Upper lobe of left lung (tissue), 6 donors: ENCODE results near the gene ACOT8. TPM values are rescaled to one million over a fixed set of nuclear protein-coding genes. Genes with fewer than 3 reads are reported as not detected.
A peak's percentile ranks its signal among the peaks of the same experiment; 100 is the strongest.

Experiments used
- ATAC-seq, 2 donors: fragments of 200-7000 bp; cut with Tn5 transposase; one replicate each; pipeline ENCODE4 v1.9.1; 2022; ENCODE audit warnings: mild to moderate bottlenecking in 2 of 2, moderate library complexity in 2 of 2; ENCODE audit not compliant: low FRiP score in 2 of 2
- DNase-seq, 2 donors: peaks; one replicate each; pipeline ENCODE4 v3.0.0-alpha.2; 2019 to 2020
- H3K27ac ChIP-seq, 4 donors: fragments of 200-600 bp; sonication (generic); one replicate each; pipeline ENCODE4 v1.5.1; 2016 to 2019
- H3K27me3 ChIP-seq, 4 donors: fragments of 200-600 bp; sonication (generic); one replicate each; pipeline ENCODE4 v1.5.1; 2017 to 2019
- H3K36me3 ChIP-seq, 4 donors: fragments of 200-600 bp; sonication (generic); one replicate each; pipeline ENCODE4 v1.5.1; 2016 to 2019
- H3K4me1 ChIP-seq, 4 donors: fragments of 200-600 bp; sonication (generic); one replicate each; pipeline ENCODE4 v1.5.1; 2018 to 2019
- H3K4me3 ChIP-seq, 4 donors: fragments of 200-600 bp; sonication (generic); one replicate each; pipeline ENCODE4 v1.5.1; 2017 to 2019; ENCODE audit warnings: mild to moderate bottlenecking in 2 of 4, moderate library complexity in 1 of 4
- H3K9me3 ChIP-seq, 4 donors: fragments of 200-600 bp; sonication (generic); one replicate each; pipeline ENCODE4 v1.5.1; 2018 to 2019
- CTCF ChIP-seq, 6 experiments: fragments of 450-650 bp in 4 of 6; fragments of 200-600 bp in 2 of 6; sonication (generic) in 2 of 6; IDR thresholded peaks; one replicate each; pipeline ENCODE4 v1.5.1; 2016 to 2019; ENCODE audit warnings: antibody characterized with exemption in 6 of 6
- EP300 ChIP-seq, 4 donors: sonication (generic); formaldehyde crosslinking; IDR thresholded peaks; one replicate each; pipeline ENCODE4 v1.5.1; 2017; ENCODE audit warnings: antibody characterized with exemption in 4 of 4, control low read depth in 2 of 4
- POLR2A ChIP-seq, 4 donors: fragments of 450-650 bp; IDR thresholded peaks; one replicate each; pipeline ENCODE4 v1.5.1; 2016 to 2017; ENCODE audit warnings: antibody characterized with exemption in 4 of 4, mild to moderate bottlenecking in 2 of 4
- POLR2AphosphoS5 ChIP-seq, 2 donors: sonication (generic); formaldehyde crosslinking; IDR thresholded peaks; one replicate each; pipeline ENCODE4 v1.5.1; 2017; ENCODE audit warnings: antibody characterized with exemption in 2 of 2
- WGBS, 2 donors: methylation state at CpG; one replicate each; pipeline ENCODE4 v1.1.5; 2017 to 2018; 5-methylcytosine and 5-hydroxymethylcytosine counted together
- total RNA-seq, 6 donors: library from RNA; depleted of rRNA in 4 of 6; stranded (reverse); fragments of >200 nt in 4 of 6; gene quantifications; one replicate each; pipeline versions ENCODE4 v1.1.0 to v1.2.1, GENCODE V29; 2016 to 2021
- donor health status: DM: no; HTN: no; CAD: no; lungs with moderate emphysema.
- donor health status: DM: no; HTN: yes; CAD: no; lungs with severe emphysema.

ACOT8 gene
- total RNA-seq, 6 donors from 2014 or later = 23.9 to 46.8 (median 31.5) TPM

DNA sequence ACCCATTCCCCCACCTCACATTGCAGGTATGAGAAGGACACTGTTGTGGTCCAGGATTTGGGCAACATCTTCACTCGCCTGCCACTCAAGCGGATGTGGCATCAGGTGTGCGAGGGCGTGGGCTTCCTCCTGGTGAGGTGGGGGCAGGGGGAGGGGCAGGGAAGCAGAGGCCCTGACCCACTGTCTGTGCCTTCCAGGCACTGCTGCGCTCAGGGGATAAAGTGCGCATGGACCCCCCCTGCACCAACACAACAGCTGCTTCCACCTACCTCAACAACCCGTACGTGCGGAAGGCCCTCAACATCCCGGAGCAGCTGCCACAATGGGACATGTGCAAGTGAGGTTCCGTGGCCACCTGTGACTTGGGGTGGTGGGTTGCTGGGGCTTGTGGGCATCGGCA, 37.6 kb upstream of the ACOT8 start:
- Histone ChIP-seq H3K27me3 (no peaks in the 10 kb centered on the region), H3K27ac (no peak overlapping the region), H3K36me3 (peaks cover 19 to 69% (median 63%) of the 10 kb centered on the region in 4 donors), H3K4me3 (no peak overlapping the region), H3K9me3 (no peaks in the 10 kb centered on the region), H3K4me1 (peaks cover 18 to 33% (median 26%) of the 10 kb centered on the region in 4 donors)
- TF ChIP-seq EP300 (IDR thresholded peaks at IDR 0.05) = no peak
- TF ChIP-seq CTCF (IDR thresholded peaks at IDR 0.05) = no peak
- TF ChIP-seq POLR2A (IDR thresholded peaks at IDR 0.05) = peak in 1 of 4 donors; percentile 45
- DNase-seq (no peak), ATAC-seq (no peak)
- 89% methylated on average over 7 to 12 of the region's 12 CpGs for WGBS, 2 donors

DNA sequence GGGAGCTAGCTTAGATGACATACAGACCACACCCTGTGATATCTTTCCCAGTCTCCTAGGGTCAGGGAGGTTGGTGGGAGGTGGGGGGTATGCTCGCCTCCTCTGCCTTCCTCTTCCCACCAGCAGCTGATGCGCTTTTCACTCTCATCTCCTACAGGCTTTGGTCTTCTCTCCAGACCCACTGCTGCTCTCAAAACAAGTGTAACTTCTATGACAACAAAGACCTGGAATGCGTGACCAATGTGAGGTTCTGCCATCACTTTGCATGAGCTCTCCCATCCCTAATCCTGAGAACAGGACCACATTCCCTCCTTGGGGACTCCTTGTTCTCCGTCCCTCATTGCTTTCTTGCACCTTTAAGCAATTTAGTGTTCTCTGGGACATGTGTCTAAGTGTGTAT, 36.6 kb upstream of the ACOT8 start:
- WGBS, 2 donors = 91 to 96% methylated on average over 4 of the region's 4 CpGs

DNA sequence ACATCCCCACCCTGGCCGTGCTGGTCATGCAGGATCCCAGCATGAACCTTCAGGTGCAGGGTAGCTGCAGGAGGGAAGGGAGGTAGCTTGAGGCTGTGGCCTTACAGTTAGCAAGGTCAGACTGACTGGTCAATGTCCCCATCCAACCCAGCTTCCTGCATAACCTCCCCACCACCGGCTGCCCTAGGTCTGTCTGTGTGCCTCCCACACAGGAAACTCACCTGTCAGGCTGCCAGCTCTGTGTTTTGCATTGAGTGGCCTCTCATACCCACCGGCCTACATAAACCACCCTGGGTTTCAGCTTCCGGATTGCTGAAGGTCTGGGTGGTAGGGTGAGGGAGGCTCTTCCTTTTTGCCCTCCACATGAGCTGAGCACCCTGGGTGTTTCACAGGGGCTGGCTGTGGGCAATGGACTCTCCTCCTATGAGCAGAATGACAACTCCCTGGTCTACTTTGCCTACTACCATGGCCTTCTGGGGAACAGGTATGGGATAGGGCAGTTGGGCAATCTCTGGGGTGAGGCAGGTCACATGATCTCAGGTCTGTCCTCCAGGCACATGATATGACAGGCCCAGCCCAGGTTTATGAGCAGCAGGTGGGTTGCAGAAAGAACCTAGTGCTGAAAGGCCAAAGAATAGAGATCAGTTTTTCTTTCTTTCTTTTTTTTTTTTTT, 35.8 kb upstream of the ACOT8 start:
- H3K4me3 ChIP-seq = peak overlapping the region in 1 of 4 donors; percentile 90
- peak overlapping the region in 3 of 4 donors; percentile 35 to 91 (median 59) for H3K27ac ChIP-seq
- no peaks in the 10 kb centered on the region for H3K9me3 ChIP-seq
- peaks cover 19 to 51% (median 48%) of the 10 kb centered on the region in 4 donors for H3K36me3 ChIP-seq
- peaks cover 23 to 35% (median 28%) of the 10 kb centered on the region in 4 donors for H3K4me1 ChIP-seq
- no peaks in the 10 kb centered on the region for H3K27me3 ChIP-seq
- 56 to 59% methylated on average over 2 to 4 of the region's 4 CpGs for WGBS, 2 donors
- TF ChIP-seq POLR2A (IDR thresholded peaks at IDR 0.05) = peak in 1 of 4 donors; percentile 33
- TF ChIP-seq CTCF (IDR thresholded peaks at IDR 0.05) = no peak
- ATAC-seq (no peak), DNase-seq (no peak)

More for the DNA sequence above, 36.6 kb upstream of the ACOT8 start:
- TF ChIP-seq POLR2AphosphoS5 (IDR thresholded peaks at IDR 0.05) (no peak), POLR2A (IDR thresholded peaks at IDR 0.05) (no peak)
- no peak for DNase-seq
- no peak overlapping the region for H3K27ac ChIP-seq
- ATAC-seq = no peak
- no peaks in the 10 kb centered on the region for H3K27me3 ChIP-seq
- H3K4me3 ChIP-seq = no peak overlapping the region
- H3K9me3 ChIP-seq = no peaks in the 10 kb centered on the region
- H3K36me3 ChIP-seq = peaks cover 19 to 60% (median 57%) of the 10 kb centered on the region in 4 donors
- H3K4me1 ChIP-seq = peaks cover 23 to 35% (median 28%) of the 10 kb centered on the region in 4 donors

DNA sequence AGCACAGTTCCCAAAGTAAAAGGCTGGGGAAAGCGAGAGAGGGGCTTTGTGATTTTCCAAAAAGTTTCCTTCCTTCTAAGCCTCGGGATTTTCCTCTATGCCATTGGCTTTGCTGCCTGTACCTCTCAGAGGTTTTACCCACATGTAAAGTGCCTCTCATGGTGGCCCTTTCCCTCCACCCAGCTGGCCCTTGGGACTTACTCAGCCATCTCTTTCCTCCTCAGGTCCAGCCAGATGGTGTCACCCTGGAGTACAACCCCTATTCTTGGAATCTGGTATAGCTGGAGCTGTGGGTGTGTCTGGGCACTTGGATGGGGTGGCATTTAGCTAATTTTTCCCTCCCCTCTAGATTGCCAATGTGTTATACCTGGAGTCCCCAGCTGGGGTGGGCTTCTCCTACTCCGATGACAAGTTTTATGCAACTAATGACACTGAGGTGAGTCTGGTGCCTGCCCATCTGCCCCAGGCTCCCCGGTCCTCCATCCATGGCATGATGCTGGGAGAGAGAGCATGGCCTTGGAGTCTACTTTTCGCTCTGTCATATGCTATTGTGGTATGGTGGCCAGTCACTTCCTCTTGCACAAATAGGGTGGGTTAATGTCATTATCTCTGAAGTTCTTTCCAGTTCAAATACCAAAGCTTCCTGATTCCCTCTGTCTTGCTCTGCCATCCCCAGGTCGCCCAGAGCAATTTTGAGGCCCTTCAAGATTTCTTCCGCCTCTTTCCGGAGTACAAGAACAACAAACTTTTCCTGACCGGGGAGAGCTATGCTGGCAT, 35.0 kb upstream of the ACOT8 start:
- no peak for ATAC-seq
- DNase-seq = peak in 1 of 2 donors; percentile 40
- WGBS, 2 donors = 79 to 81% methylated on average over 9 of the region's 9 CpGs

More for the DNA sequence above, 35.0 kb upstream of the ACOT8 start:
- Histone ChIP-seq H3K27ac (peak overlapping the region; percentile 59 to 91 (median 80)), H3K27me3 (no peaks in the 10 kb centered on the region), H3K9me3 (no peaks in the 10 kb centered on the region), H3K4me1 (peaks cover 23 to 35% (median 28%) of the 10 kb centered on the region in 4 donors), H3K36me3 (peaks cover 16 to 46% (median 41%) of the 10 kb centered on the region in 4 donors), H3K4me3 (peak overlapping the region in 3 of 4 donors; percentile 90 to 96 (median 90))
- TF ChIP-seq POLR2AphosphoS5 (IDR thresholded peaks at IDR 0.05) = no peak
- no peak for TF ChIP-seq CTCF (IDR thresholded peaks at IDR 0.05)
- no peak for TF ChIP-seq POLR2A (IDR thresholded peaks at IDR 0.05)
- no peak for TF ChIP-seq EP300 (IDR thresholded peaks at IDR 0.05)
